ENCODE data around the gene KLF11. TPM values are rescaled to one million over a fixed set of nuclear protein-coding genes. Genes with fewer than 3 reads are reported as not detected.
"Not testable (repeated sequence)": the region's sequence is repeated elsewhere in the genome, so short reads cannot be mapped to it uniquely, and the experiment has no call there.

KLF11 gene
- total RNA-seq, 2 donors from 2014 or later = 38.0 to 44.5 TPM

- no peaks in the 10 kb centered on the region for H3K9me3 ChIP-seq (ENCODE audit: control insufficient read depth, low read length, poor library complexity, severe bottlenecking)
- no peak for DNase-seq
- peaks cover 27% of the 10 kb centered on the region for H3K27me3 Mint-ChIP-seq
- ATAC-seq = no peak
- no peaks in the 10 kb centered on the region for H3K36me3 Mint-ChIP-seq (ENCODE audit: low read depth)
- H3K4me1 Mint-ChIP-seq = peaks cover 2% of the 10 kb centered on the region
- no peak overlapping the region for H3K4me3 Mint-ChIP-seq
- no peak overlapping the region for H3K27ac Mint-ChIP-seq
These were observed 38.5 kb upstream of the KLF11 start for GRCh38 chr2:10004836-10005235.

- H3K27ac Mint-ChIP-seq = no peak overlapping the region
- ATAC-seq (no peak), DNase-seq (no peak)
- H3K4me3 Mint-ChIP-seq = no peak overlapping the region
- H3K9me3 ChIP-seq (ENCODE audit: control insufficient read depth, low read length, poor library complexity, severe bottlenecking) = no peaks in the 10 kb centered on the region
- H3K36me3 Mint-ChIP-seq (ENCODE audit: low read depth) = no peaks in the 10 kb centered on the region
- H3K27me3 Mint-ChIP-seq = peaks cover 32% of the 10 kb centered on the region
- H3K4me1 Mint-ChIP-seq = peaks cover 2% of the 10 kb centered on the region
These were observed 37.7 kb upstream of the KLF11 start for GRCh38 chr2:10005461-10006235.

- Mint-ChIP-seq H3K27me3 (peaks cover 32% of the 10 kb centered on the region), H3K4me1 (peaks cover 2% of the 10 kb centered on the region), H3K36me3 (ENCODE audit: low read depth) (no peaks in the 10 kb centered on the region), H3K27ac (no peak overlapping the region), H3K4me3 (no peak overlapping the region)
- no peak for ATAC-seq
- H3K9me3 ChIP-seq (ENCODE audit: control insufficient read depth, low read length, poor library complexity, severe bottlenecking) = no peaks in the 10 kb centered on the region
- no peak for DNase-seq
These were observed 36.9 kb upstream of the KLF11 start for GRCh38 chr2:10006236-10007161.

DNA sequence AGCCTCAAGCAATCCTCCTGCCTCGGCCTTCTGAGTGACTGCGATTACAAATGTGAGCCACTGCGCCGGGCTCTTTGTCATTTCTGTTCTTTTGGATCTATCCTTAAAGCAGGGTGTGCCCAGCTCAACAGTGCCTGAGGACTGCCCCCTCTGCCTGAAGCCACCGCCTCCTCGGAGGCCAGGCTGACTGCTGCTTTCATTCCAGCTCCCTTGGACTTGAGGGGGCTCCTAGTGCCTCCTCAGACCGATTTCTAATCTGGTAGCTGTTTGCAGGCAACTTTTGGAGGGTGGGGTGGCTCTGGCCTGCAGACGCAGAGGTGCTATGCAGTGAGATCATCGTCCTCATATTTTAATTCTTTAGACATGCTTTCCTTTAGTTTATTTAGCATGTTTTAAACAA lies 35.9 kb upstream of the KLF11 start:
- Mint-ChIP-seq H3K4me1 (peaks cover 2% of the 10 kb centered on the region), H3K36me3 (ENCODE audit: low read depth) (no peaks in the 10 kb centered on the region), H3K27me3 (peaks cover 32% of the 10 kb centered on the region), H3K4me3 (no peak overlapping the region), H3K27ac (no peak overlapping the region)
- no peaks in the 10 kb centered on the region for H3K9me3 ChIP-seq (ENCODE audit: control insufficient read depth, low read length, poor library complexity, severe bottlenecking)
- no peak for ATAC-seq
- no peak for DNase-seq

DNA sequence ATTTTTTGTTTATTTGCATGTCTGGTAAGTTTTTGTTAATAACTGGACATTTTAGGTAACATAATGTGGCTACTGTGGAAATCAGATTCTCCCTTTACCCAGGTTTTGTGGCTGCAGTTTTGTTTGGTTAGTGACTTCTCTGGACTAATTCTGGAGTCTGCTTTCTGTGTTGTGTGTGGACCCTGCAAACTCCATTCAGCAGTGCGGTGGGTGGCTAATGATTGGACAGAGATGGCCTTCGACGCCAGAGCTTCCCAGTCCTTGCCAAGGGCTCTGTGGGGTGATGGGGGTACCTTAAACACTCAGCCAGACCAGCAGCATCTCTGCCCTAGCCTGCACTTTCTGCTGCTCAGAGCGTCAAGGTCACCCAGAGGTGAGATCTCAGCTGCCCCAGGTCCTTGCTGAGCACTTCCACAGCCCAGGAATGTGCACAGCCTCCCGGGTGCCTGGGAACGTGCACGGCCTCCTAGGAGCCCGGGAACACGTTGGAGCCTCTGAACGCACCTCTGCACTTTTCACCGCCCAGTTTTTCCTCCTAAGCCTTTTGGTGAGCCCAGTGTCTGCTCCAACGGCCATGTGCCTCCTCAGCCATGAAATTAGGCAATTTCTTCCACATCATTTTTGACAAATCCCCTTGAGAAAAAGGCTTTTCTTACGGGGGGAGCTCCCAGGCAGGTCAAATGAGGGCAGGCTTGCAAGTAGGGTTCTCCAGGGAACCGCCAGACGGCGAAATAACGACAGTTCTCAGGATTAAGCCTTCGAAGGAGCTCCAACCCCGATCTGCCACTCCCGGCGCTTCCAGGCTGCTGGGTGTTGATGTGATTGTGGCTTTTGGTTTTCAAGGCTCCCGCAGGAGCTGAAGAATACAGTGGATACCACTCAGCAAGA lies 35.2 kb upstream of the KLF11 start:
- no peak overlapping the region for H3K4me3 Mint-ChIP-seq
- H3K27ac Mint-ChIP-seq = no peak overlapping the region
- peaks cover 32% of the 10 kb centered on the region for H3K27me3 Mint-ChIP-seq
- ATAC-seq (no peak), DNase-seq (no peak)
- H3K9me3 ChIP-seq (ENCODE audit: control insufficient read depth, low read length, poor library complexity, severe bottlenecking) = no peaks in the 10 kb centered on the region
- H3K36me3 Mint-ChIP-seq (ENCODE audit: low read depth) = no peaks in the 10 kb centered on the region
- H3K4me1 Mint-ChIP-seq = peaks cover 2% of the 10 kb centered on the region

GRCh38 chr2:10008809-10009176 lies 34.6 kb upstream of the KLF11 start:
- H3K27ac Mint-ChIP-seq = no peak overlapping the region

GRCh38 chr2:10009271-10009810 lies 34.0 kb upstream of the KLF11 start:
- no peak overlapping the region for H3K4me3 Mint-ChIP-seq
- H3K27me3 Mint-ChIP-seq = peaks cover 30% of the 10 kb centered on the region
- H3K27ac Mint-ChIP-seq = no peak overlapping the region
- H3K36me3 Mint-ChIP-seq (ENCODE audit: low read depth) = no peaks in the 10 kb centered on the region
- H3K9me3 ChIP-seq (ENCODE audit: control insufficient read depth, low read length, poor library complexity, severe bottlenecking) = no peaks in the 10 kb centered on the region
- no peak for DNase-seq
- no peak for ATAC-seq
- H3K4me1 Mint-ChIP-seq = peaks cover 2% of the 10 kb centered on the region

More at GRCh38 chr2:10008809-10009176, 34.6 kb upstream of the KLF11 start:
- peaks cover 2% of the 10 kb centered on the region for H3K4me1 Mint-ChIP-seq
- H3K27me3 Mint-ChIP-seq = peaks cover 32% of the 10 kb centered on the region
- DNase-seq = no peak
- H3K36me3 Mint-ChIP-seq (ENCODE audit: low read depth) = no peaks in the 10 kb centered on the region
- no peak overlapping the region for H3K4me3 Mint-ChIP-seq
- H3K9me3 ChIP-seq (ENCODE audit: control insufficient read depth, low read length, poor library complexity, severe bottlenecking) = no peaks in the 10 kb centered on the region
- no peak for ATAC-seq

- Mint-ChIP-seq H3K27ac (no peak overlapping the region), H3K27me3 (peaks cover 22% of the 10 kb centered on the region)
- ATAC-seq = no peak
These were observed 33.3 kb upstream of the KLF11 start for GRCh38 chr2:10009811-10010781.

GRCh38 chr2:10010861-10011605 lies 32.3 kb upstream of the KLF11 start:
- DNase-seq; ATAC-seq; H3K4me3 Mint-ChIP-seq; H3K4me1 Mint-ChIP-seq; H3K9me3 ChIP-seq (ENCODE audit: control insufficient read depth, low read length, poor library complexity, severe bottlenecking); H3K36me3 Mint-ChIP-seq (ENCODE audit: low read depth); H3K27ac Mint-ChIP-seq: not testable (repeated sequence)
- H3K27me3 Mint-ChIP-seq = peaks cover 15% of the 10 kb centered on the region

More at GRCh38 chr2:10009811-10010781, 33.3 kb upstream of the KLF11 start:
- H3K9me3 ChIP-seq (ENCODE audit: control insufficient read depth, low read length, poor library complexity, severe bottlenecking) = no peaks in the 10 kb centered on the region
- H3K4me3 Mint-ChIP-seq = no peak overlapping the region
- H3K36me3 Mint-ChIP-seq (ENCODE audit: low read depth) = no peaks in the 10 kb centered on the region
- no peak for DNase-seq
- H3K4me1 Mint-ChIP-seq = peaks cover 2% of the 10 kb centered on the region

DNA sequence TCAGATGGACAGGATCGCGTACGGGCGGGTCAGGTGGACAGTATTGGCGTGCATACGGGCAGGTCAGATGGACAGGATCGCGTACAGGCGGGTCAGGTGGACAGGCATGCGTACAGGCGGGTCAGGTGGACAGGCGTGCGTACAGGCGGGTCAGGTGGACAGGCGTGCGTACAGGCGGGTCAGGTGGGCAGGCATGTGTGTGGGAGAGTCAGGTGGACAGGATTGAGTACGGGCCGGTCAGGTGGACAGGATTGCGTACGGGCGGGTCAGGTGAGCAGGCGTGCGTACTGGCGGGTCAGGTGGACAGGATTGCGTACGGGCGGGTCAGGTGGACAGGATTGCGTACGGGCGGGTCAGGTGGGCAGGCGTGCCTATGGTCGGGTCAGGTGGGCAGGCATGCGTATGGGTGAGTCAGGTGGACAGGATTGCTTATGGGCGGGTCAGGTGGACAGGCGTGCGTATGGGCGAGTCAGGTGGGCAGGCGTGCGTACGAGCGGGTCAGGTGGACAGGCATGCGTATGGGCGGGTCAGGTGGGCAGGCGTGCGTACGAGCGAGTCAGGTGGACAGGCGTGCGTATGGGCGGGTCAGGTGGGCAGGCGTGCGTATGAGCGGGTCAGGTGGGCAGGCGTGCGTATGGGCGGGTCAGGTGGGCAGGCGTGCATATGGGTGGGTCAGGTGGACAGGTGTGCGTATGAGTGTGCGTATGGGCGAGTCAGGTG lies 31.6 kb upstream of the KLF11 start:
- not testable (repeated sequence) for DNase-seq; H3K4me3 Mint-ChIP-seq; H3K27ac Mint-ChIP-seq; H3K9me3 ChIP-seq (ENCODE audit: control insufficient read depth, low read length, poor library complexity, severe bottlenecking); ATAC-seq; H3K36me3 Mint-ChIP-seq (ENCODE audit: low read depth); H3K4me1 Mint-ChIP-seq
- H3K27me3 Mint-ChIP-seq = peaks cover 15% of the 10 kb centered on the region
